Activated gamma-delta T cell treated with anti-CD3 and anti-CD28 coated beads, Interleukin-2, amount 50 U/mL, for 16 hours (primary cell): ENCODE results near the gene CCDC69.

Source experiments
- DNase-seq: peaks from one replicate; pipeline ENCODE4 v3.0.0-alpha.2; 2020; ENCODE audit warnings: low read depth

The CCDC69 gene

GRCh38 chr5:151142933-151143332 is 81.0 kb downstream of the CCDC69 start:
- no peak for DNase-seq

GRCh38 chr5:151141535-151141934 is 82.4 kb downstream of the CCDC69 start:
- peak; percentile 55 for DNase-seq

- no peak for DNase-seq
Measured at GRCh38 chr5:151140686-151141459, 83.0 kb downstream of the CCDC69 start.

- no peak for DNase-seq
Measured at GRCh38 chr5:151139646-151140045, 84.2 kb downstream of the CCDC69 start.

- DNase-seq: peak; percentile 36
Measured at GRCh38 chr5:151139015-151139414, 84.9 kb downstream of the CCDC69 start.

GRCh38 chr5:151138114-151138513 is 85.8 kb downstream of the CCDC69 start:
- no peak for DNase-seq

- DNase-seq: no peak
Measured at GRCh38 chr5:151137067-151137825, 86.6 kb downstream of the CCDC69 start.

- DNase-seq: no peak
Measured at GRCh38 chr5:151134228-151134627, 89.7 kb downstream of the CCDC69 start.

- DNase-seq: no peak
Measured at GRCh38 chr5:151132963-151133362, 90.9 kb downstream of the CCDC69 start.
